GM06990 (cell line): ENCODE results near the gene FAM89B.
A peak's percentile ranks its signal among the peaks of the same experiment; 100 is the strongest.

Experiments
- DNase-seq: peaks from one replicate; pipeline ENCODE4 v3.0.0-alpha.2; 2011; ENCODE audit not compliant: insufficient read length; ENCODE audit errors: extremely low read depth
- H3K27me3 ChIP-seq: replicated peaks from 2 replicates; pipeline ENCODE4 v1.6.0; 2011; ENCODE audit warnings: low read length; ENCODE audit not compliant: control insufficient read depth, insufficient read depth
- H3K36me3 ChIP-seq: 2 replicates; pipeline ENCODE4 v1.5.1; 2011; ENCODE audit warnings: low read length; ENCODE audit not compliant: control insufficient read depth, insufficient read depth
- H3K4me3 ChIP-seq: replicated peaks from 2 replicates; pipeline ENCODE4 v1.5.1; 2011; ENCODE audit warnings: low read depth, mild to moderate bottlenecking, control low read depth, low read length
- CTCF ChIP-seq: IDR thresholded peaks from 2 replicates; pipeline ENCODE4 v1.5.1; 2011; ENCODE audit warnings: low read length, control low read depth, mild to moderate bottlenecking, inconsistent platforms; ENCODE audit not compliant: insufficient read depth, poor library complexity, severe bottlenecking

Gene FAM89B

DNA sequence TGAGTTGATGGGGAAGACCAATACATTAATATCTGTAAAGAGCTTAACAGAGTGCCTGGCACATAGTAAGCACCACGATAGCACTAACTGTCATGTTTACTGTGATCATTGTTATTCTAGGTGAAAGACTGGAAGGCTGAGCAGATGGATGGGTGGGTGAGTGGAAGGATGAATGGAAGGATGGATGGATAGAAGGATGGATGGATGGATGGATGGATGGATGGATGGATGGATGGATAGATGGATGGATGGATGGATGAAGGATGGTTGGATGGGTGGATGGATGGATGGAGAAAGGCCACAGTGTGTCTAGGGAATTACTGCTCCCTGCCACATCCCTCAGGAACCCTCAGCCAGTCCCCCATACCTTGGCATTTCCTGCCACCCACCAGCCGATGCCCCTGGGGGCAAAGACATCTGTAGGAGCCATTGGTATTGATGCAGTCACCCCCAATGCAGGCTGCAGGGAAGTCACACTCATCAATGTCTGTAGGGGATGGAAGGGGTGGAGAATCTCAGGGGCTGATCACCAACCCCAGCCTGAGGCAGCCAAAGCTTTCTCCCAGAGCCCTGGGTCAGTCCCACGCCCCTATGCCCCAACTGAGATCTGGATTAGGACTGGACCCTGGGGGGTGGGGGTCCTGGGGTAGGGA is 29.5 kb upstream of the FAM89B start:
- no peaks in the 10 kb centered on the region for H3K27me3 ChIP-seq
- no peak for DNase-seq
- H3K36me3 ChIP-seq: peaks cover 5% of the 10 kb centered on the region
- no peak for TF ChIP-seq CTCF
- no peak overlapping the region for H3K4me3 ChIP-seq

DNA sequence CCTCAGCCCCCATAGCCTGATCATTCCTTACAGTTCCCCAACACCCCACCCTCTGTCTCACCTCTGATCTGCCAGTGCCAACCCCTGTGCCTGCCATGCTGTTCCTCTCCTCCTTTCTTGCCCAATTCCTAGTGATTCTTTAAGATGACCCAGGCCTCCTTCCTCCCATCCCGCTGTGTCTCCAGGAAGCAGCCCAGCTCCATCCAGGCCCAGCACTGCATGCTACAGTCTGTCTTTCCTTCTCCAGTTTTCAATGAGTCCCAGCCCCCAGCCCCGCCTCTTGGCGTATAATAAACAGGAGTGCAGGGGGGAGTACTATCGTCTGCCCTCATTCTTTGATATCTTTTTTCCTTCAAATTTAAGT is 26.5 kb upstream of the FAM89B start:
- no peak for TF ChIP-seq CTCF
- Histone ChIP-seq H3K4me3 (peak overlapping the region; percentile 62), H3K27me3 (no peaks in the 10 kb centered on the region), H3K36me3 (no peaks in the 10 kb centered on the region)
- DNase-seq: no peak

GRCh38 chr11:65546217-65546958 is 25.9 kb upstream of the FAM89B start:
- H3K27me3 ChIP-seq: no peaks in the 10 kb centered on the region

GRCh38 chr11:65547446-65548125 is 24.8 kb upstream of the FAM89B start:
- no peak for TF ChIP-seq CTCF
- Histone ChIP-seq H3K4me3 (no peak overlapping the region), H3K27me3 (no peaks in the 10 kb centered on the region), H3K36me3 (no peaks in the 10 kb centered on the region)
- no peak for DNase-seq

More at GRCh38 chr11:65546217-65546958, 25.9 kb upstream of the FAM89B start:
- H3K4me3 ChIP-seq: peak overlapping the region; percentile 62
- peak; percentile 92 for DNase-seq
- TF ChIP-seq CTCF: no peak
- no peaks in the 10 kb centered on the region for H3K36me3 ChIP-seq

DNA sequence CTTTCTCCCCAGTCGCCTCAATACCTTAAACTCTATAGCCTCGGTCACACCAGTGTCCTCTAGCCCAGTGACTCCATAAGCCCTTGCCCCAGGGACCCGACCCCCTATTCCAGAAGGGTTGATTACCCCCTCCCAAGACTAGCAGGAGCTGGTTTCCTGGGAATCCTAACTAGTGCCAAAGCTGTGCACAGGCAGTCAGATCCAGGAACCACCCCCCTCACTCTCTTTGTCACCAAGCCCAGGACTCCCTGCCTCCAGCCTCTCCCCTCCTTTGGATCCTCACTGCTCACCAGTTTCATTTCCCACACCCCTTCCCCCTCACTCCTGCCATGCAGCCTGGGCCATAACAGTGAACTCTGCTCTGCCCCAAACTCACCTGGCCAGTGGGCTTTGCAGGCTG is 23.9 kb upstream of the FAM89B start:
- H3K27me3 ChIP-seq: no peaks in the 10 kb centered on the region
- no peaks in the 10 kb centered on the region for H3K36me3 ChIP-seq
- no peak overlapping the region for H3K4me3 ChIP-seq
- no peak for TF ChIP-seq CTCF
- DNase-seq: no peak
